CD4-positive, alpha-beta T cell (primary cell): ENCODE data around the gene VGLL1. TPM values are rescaled to one million over a fixed set of nuclear protein-coding genes. Genes with fewer than 3 reads are reported as not detected.

Source experiments
- ATAC-seq: fragments of 200-7000 bp; cut with Tn5 transposase; one replicate; pipeline ENCODE4 v1.10.0; 2022; ENCODE audit warnings: mild to moderate bottlenecking; ENCODE audit not compliant: poor library complexity
- CTCF ChIA-PET: fragments of 350-600 bp; sonication (Branson Sonifier 250); formaldehyde crosslinking; loops from one replicate; lab custom pipeline; 2021; ENCODE audit warnings: antibody characterized with exemption, inconsistent platforms; lab: Charles Lee
- POLR2A ChIA-PET: fragments of 350-600 bp; sonication (Branson Sonifier 250); formaldehyde crosslinking; loops from one replicate; lab custom pipeline; 2021; ENCODE audit warnings: antibody characterized with exemption, inconsistent platforms; lab: Charles Lee
- DNase-seq, 14 experiments: peaks; one replicate each; pipeline ENCODE4 v3.0.0-alpha.2; 2013 to 2020; ENCODE audit warnings: mixed read lengths in 2 of 14
- H3K27ac ChIP-seq, 2 donors: one replicate each; pipeline versions ENCODE4 v1.5.1 to v1.7.0; 2013; ENCODE audit warnings: low read length in 2 of 2, low read depth in 1 of 2, mild to moderate bottlenecking in 1 of 2
- H3K27me3 ChIP-seq, 2 experiments: 1 replicate in 1 of 2; 2 replicates in 1 of 2; pipeline versions ENCODE4 v1.6.1 to v1.7.0; 2013; ENCODE audit warnings: low read length in 2 of 2, control low read depth in 1 of 2, mild to moderate bottlenecking in 1 of 2, moderate library complexity in 1 of 2; ENCODE audit not compliant: insufficient read depth in 2 of 2, control insufficient read depth in 1 of 2
- H3K36me3 ChIP-seq: one replicate; pipeline ENCODE4 v1.6.1; 2013; ENCODE audit warnings: low read length, control low read depth; ENCODE audit not compliant: insufficient read depth
- H3K4me1 ChIP-seq: one replicate; pipeline ENCODE4 v1.6.1; 2013; ENCODE audit warnings: low read length, control low read depth; ENCODE audit not compliant: insufficient read depth
- H3K4me3 ChIP-seq: one replicate; pipeline ENCODE4 v1.5.1; 2013; ENCODE audit warnings: mild to moderate bottlenecking, low read length, moderate library complexity
- H3K9me3 ChIP-seq, 2 experiments: 1 replicate in 1 of 2; 2 replicates in 1 of 2; pipeline versions ENCODE4 v1.6.1 to v1.7.0; 2013; ENCODE audit warnings: low read length in 2 of 2, mild to moderate bottlenecking in 2 of 2, control low read depth in 1 of 2, moderate library complexity in 1 of 2; ENCODE audit not compliant: control insufficient read depth in 1 of 2, insufficient read depth in 1 of 2
- H3K27ac Mint-ChIP-seq: one replicate; pipeline ENCODE4 v1.8.0; 2020; ENCODE audit warnings: mixed read lengths
- H3K27me3 Mint-ChIP-seq: one replicate; pipeline ENCODE4 v1.8.0; 2021; ENCODE audit warnings: mixed read lengths
- H3K36me3 Mint-ChIP-seq: one replicate; pipeline ENCODE4 v1.8.0; 2021; ENCODE audit warnings: low read depth, mixed read lengths
- H3K4me1 Mint-ChIP-seq: one replicate; pipeline ENCODE4 v1.8.0; 2021; ENCODE audit warnings: low read depth, mixed read lengths
- H3K4me3 Mint-ChIP-seq: one replicate; pipeline ENCODE4 v1.8.0; 2020; ENCODE audit warnings: mild to moderate bottlenecking, mixed read lengths
- H3K9me3 Mint-ChIP-seq: one replicate; pipeline ENCODE4 v1.8.0; 2020; ENCODE audit warnings: mixed read lengths
- CTCF ChIP-seq: fragments of 200-600 bp; IDR thresholded peaks from one replicate; pipeline ENCODE4 v1.8.0; 2022; ENCODE audit warnings: antibody characterized with exemption, mild to moderate bottlenecking
- intact Hi-C, 2 experiments: fragments of 100-400 bp; cut with DNase I in 1 of 2; cut with micrococcal nuclease in 1 of 2; formaldehyde crosslinking; loops; one replicate each; pipeline versions ENCODE4 v1.15.1 to v1.9.0; 2023 to 2025; cut with DNase I, micrococcal nuclease
- total RNA-seq, 174 experiments: library from RNA in 2 of 174; stranded (reverse) in 2 of 174; gene quantifications; one replicate each; pipeline ENCODE4 v1.2.3 and lab custom pipeline; 2021 to 2026

The VGLL1 gene
- total RNA-seq, 2 experiments from 2014 or later, result not detected

- peaks cover 5% of the 10 kb centered on the region for H3K4me1 ChIP-seq
- peaks cover 5% of the 10 kb centered on the region for H3K36me3 Mint-ChIP-seq
- H3K4me3 Mint-ChIP-seq, result no peak overlapping the region
- POLR2A ChIA-PET, result no interaction called here
- DNase-seq (no peak), ATAC-seq (no peak)
- no peaks in the 10 kb centered on the region for H3K9me3 ChIP-seq
- H3K36me3 ChIP-seq, result no peaks in the 10 kb centered on the region
- H3K9me3 Mint-ChIP-seq, result no peaks in the 10 kb centered on the region
- peaks cover 9% of the 10 kb centered on the region for H3K4me1 Mint-ChIP-seq
- no peak overlapping the region for H3K4me3 ChIP-seq
- intact Hi-C loops, result loop anchor here in 1 of 2 experiments (5.0 to 10.0 kb wide), 3 partner anchors 237 to 967 kb away; partner anchors contain the start of genes INTS6L, MAP7D3 and SLC9A6
- H3K27me3 ChIP-seq, result peaks cover 0 to 25% of the 10 kb centered on the region in 2 experiments
- no peak for TF ChIP-seq CTCF
- H3K27ac ChIP-seq, result no peak overlapping the region
- CTCF ChIA-PET, result interaction anchor here (0.6 to 0.7 kb wide), 3 partner anchors 35 to 1379 kb away, joined by 3 to 5 read pairs (median 3); no protein-coding TSS in a partner anchor
- H3K27ac Mint-ChIP-seq, result no peak overlapping the region
- H3K27me3 Mint-ChIP-seq, result peaks cover 34% of the 10 kb centered on the region
These were observed 40.2 kb upstream of the VGLL1 start for GRCh38 chrX:136491832-136492231.

GRCh38 chrX:136493011-136493410, 39.0 kb upstream of the VGLL1 start:
- Histone ChIP-seq H3K9me3 (no peaks in the 10 kb centered on the region), H3K27me3 (peaks cover 0 to 18% of the 10 kb centered on the region in 2 experiments), H3K4me1 (peaks cover 5% of the 10 kb centered on the region), H3K36me3 (no peaks in the 10 kb centered on the region), H3K4me3 (no peak overlapping the region), H3K27ac (no peak overlapping the region)
- peaks cover 11% of the 10 kb centered on the region for H3K36me3 Mint-ChIP-seq
- H3K27ac Mint-ChIP-seq, result no peak overlapping the region
- DNase-seq (no peak), ATAC-seq (no peak)
- no peak overlapping the region for H3K4me3 Mint-ChIP-seq
- no peak for TF ChIP-seq CTCF
- H3K9me3 Mint-ChIP-seq, result no peaks in the 10 kb centered on the region
- POLR2A ChIA-PET, result interaction anchor here (0.9 kb wide), 1 partner anchor 186 kb away, joined by 3 read pairs; no protein-coding TSS in a partner anchor
- intact Hi-C loops, result loop anchor here in 1 of 2 experiments (5.0 to 10.0 kb wide), 3 partner anchors 238 to 968 kb away; partner anchors contain the start of genes INTS6L, MAP7D3 and SLC9A6
- peaks cover 26% of the 10 kb centered on the region for H3K27me3 Mint-ChIP-seq
- H3K4me1 Mint-ChIP-seq, result peaks cover 10% of the 10 kb centered on the region
- CTCF ChIA-PET, result no interaction called here

- CTCF ChIA-PET, result no interaction called here
- peaks cover 26% of the 10 kb centered on the region for H3K4me1 Mint-ChIP-seq
- H3K4me1 ChIP-seq, result peaks cover 7% of the 10 kb centered on the region
- H3K9me3 ChIP-seq, result no peaks in the 10 kb centered on the region
- POLR2A ChIA-PET, result no interaction called here
- peaks cover 5% of the 10 kb centered on the region for H3K36me3 ChIP-seq
- peaks cover 0 to under 1% of the 10 kb centered on the region in 2 experiments for H3K27me3 ChIP-seq
- peaks cover 20% of the 10 kb centered on the region for H3K36me3 Mint-ChIP-seq
- TF ChIP-seq CTCF, result no peak
- H3K27ac Mint-ChIP-seq, result peak overlapping the region; percentile 100
- no peaks in the 10 kb centered on the region for H3K9me3 Mint-ChIP-seq
- no peak overlapping the region for H3K4me3 ChIP-seq
- H3K27ac ChIP-seq, result no peak overlapping the region
- no peak for ATAC-seq
- peak in 2 of 14 experiments; percentile 10 to 14 for DNase-seq
- intact Hi-C loops, result loop anchor here (5.0 to 10.0 kb wide), 6 partner anchors 82 to 970 kb away; partner anchors contain the start of genes INTS6L (in 1 of the 2), MAP7D3 (in 1 of the 2) and MMGT1 (in 1 of the 2)
- H3K4me3 Mint-ChIP-seq, result peak overlapping the region; percentile 38
- H3K27me3 Mint-ChIP-seq, result peaks cover 9% of the 10 kb centered on the region
These were observed 37.0 kb upstream of the VGLL1 start for GRCh38 chrX:136495043-136495442.
